Osteoblast (primary cell): ENCODE results near the gene ZNF605. TPM values are rescaled to one million over a fixed set of nuclear protein-coding genes. Genes with fewer than 3 reads are reported as not detected.

Experiments used
- DNase-seq: peaks from one replicate; pipeline ENCODE4 v3.0.0; 2011; ENCODE audit warnings: low spot score, mixed read lengths; ENCODE audit not compliant: insufficient read length; ENCODE audit errors: missing footprints
- H2AFZ ChIP-seq: 2 replicates; pipeline ENCODE4 v1.6.0; 2011; ENCODE audit warnings: mild to moderate bottlenecking, low read length
- H3K27ac ChIP-seq: 2 replicates; pipeline ENCODE4 v1.5.1; 2011; ENCODE audit warnings: mild to moderate bottlenecking, low read depth, low read length, moderate library complexity
- H3K27me3 ChIP-seq: 2 replicates; pipeline ENCODE4 v1.6.0; 2012; ENCODE audit warnings: mild to moderate bottlenecking, control low read depth, inconsistent platforms, low read length, moderate library complexity; ENCODE audit not compliant: insufficient read depth
- H3K36me3 ChIP-seq: 2 replicates; pipeline ENCODE4 v1.5.1; 2011; ENCODE audit warnings: mild to moderate bottlenecking, low read length, control low read depth, moderate library complexity; ENCODE audit not compliant: insufficient read depth
- H3K4me1 ChIP-seq: 2 replicates; pipeline ENCODE4 v1.5.1; 2011; ENCODE audit warnings: mild to moderate bottlenecking, low read length, control low read depth, moderate library complexity; ENCODE audit not compliant: insufficient read depth
- H3K4me2 ChIP-seq: 2 replicates; pipeline ENCODE4 v1.6.0; 2011; ENCODE audit warnings: mild to moderate bottlenecking, low read length; ENCODE audit not compliant: insufficient read depth
- H3K4me3 ChIP-seq: fragments of 200-600 bp; sonication (generic); 3 replicates; pipeline ENCODE4 v1.5.1; 2012; ENCODE audit warnings: mild to moderate bottlenecking, low read length, inconsistent platforms; ENCODE audit not compliant: insufficient read depth
- H3K79me2 ChIP-seq: 2 replicates; pipeline ENCODE4 v1.6.0; 2012; ENCODE audit warnings: mild to moderate bottlenecking, low read length, control low read depth, inconsistent platforms; ENCODE audit not compliant: insufficient read depth
- H3K9me3 ChIP-seq: 2 replicates; pipeline ENCODE4 v1.5.1; 2011; ENCODE audit warnings: low read depth, low read length, control low read depth
- H4K20me1 ChIP-seq: 2 replicates; pipeline ENCODE4 v1.6.0; 2012; ENCODE audit warnings: mild to moderate bottlenecking, low read length, control low read depth; ENCODE audit not compliant: insufficient read depth
- CTCF ChIP-seq: IDR thresholded peaks from 2 replicates; pipeline ENCODE4 v1.5.1; 2011; ENCODE audit warnings: mild to moderate bottlenecking, low read depth, low read length, moderate library complexity; ENCODE audit errors: extremely low read depth
- total RNA-seq: library from RNA; depleted of rRNA; stranded (reverse); fragments of >200 nt; gene quantifications from 2 replicates; pipeline ENCODE4 v1.2.3, GENCODE V29; 2012

The ZNF605 gene
- total RNA-seq, 1 donor = 10.9 TPM

GRCh38 chr12:132955094-132956010 is 754 bp downstream of the ZNF605 start:
- peak overlapping the region; percentile 75 for H3K4me3 ChIP-seq
- H2AFZ ChIP-seq = peak overlapping the region; percentile 95
- peaks cover 51% of the 10 kb centered on the region for H3K79me2 ChIP-seq
- H3K27me3 ChIP-seq = no peaks in the 10 kb centered on the region
- peaks cover 11% of the 10 kb centered on the region for H3K4me1 ChIP-seq
- H3K4me2 ChIP-seq = peak overlapping the region; percentile 98
- DNase-seq = peak; percentile 94
- H3K27ac ChIP-seq = peak overlapping the region; percentile 93
- no peak for TF ChIP-seq CTCF
- H4K20me1 ChIP-seq = no peaks in the 10 kb centered on the region
- H3K36me3 ChIP-seq = no peaks in the 10 kb centered on the region
- peaks cover 13% of the 10 kb centered on the region for H3K9me3 ChIP-seq

- H3K9me3 ChIP-seq = peaks cover 15% of the 10 kb centered on the region
Measured at GRCh38 chr12:132954471-132955048, 1.5 kb downstream of the ZNF605 start.

GRCh38 chr12:132953771-132954170 is 2.3 kb downstream of the ZNF605 start:
- Histone ChIP-seq H3K4me1 (peaks cover 11% of the 10 kb centered on the region), H3K4me2 (no peak overlapping the region), H3K36me3 (peaks cover 11% of the 10 kb centered on the region), H2AFZ (no peak overlapping the region), H3K9me3 (peaks cover 18% of the 10 kb centered on the region), H3K27me3 (no peaks in the 10 kb centered on the region), H3K79me2 (peaks cover 67% of the 10 kb centered on the region), H4K20me1 (no peaks in the 10 kb centered on the region), H3K27ac (no peak overlapping the region), H3K4me3 (no peak overlapping the region)
- peak; percentile 65 for DNase-seq
- TF ChIP-seq CTCF = no peak

More at GRCh38 chr12:132954471-132955048, 1.5 kb downstream of the ZNF605 start:
- TF ChIP-seq CTCF = no peak
- no peaks in the 10 kb centered on the region for H3K27me3 ChIP-seq
- peak; percentile 87 for DNase-seq
- H4K20me1 ChIP-seq = no peaks in the 10 kb centered on the region
- H3K79me2 ChIP-seq = peaks cover 59% of the 10 kb centered on the region
- H3K27ac ChIP-seq = peak overlapping the region; percentile 93
- H3K4me3 ChIP-seq = peak overlapping the region; percentile 75
- H3K4me2 ChIP-seq = peak overlapping the region; percentile 98
- H2AFZ ChIP-seq = peak overlapping the region; percentile 95
- peaks cover 7% of the 10 kb centered on the region for H3K36me3 ChIP-seq
- H3K4me1 ChIP-seq = peaks cover 11% of the 10 kb centered on the region

GRCh38 chr12:132953163-132953425 is 3.0 kb downstream of the ZNF605 start:
- DNase-seq = no peak
- H3K27me3 ChIP-seq = no peaks in the 10 kb centered on the region
- H3K9me3 ChIP-seq = peaks cover 23% of the 10 kb centered on the region
- no peaks in the 10 kb centered on the region for H4K20me1 ChIP-seq
- H3K27ac ChIP-seq = no peak overlapping the region
- peaks cover 74% of the 10 kb centered on the region for H3K79me2 ChIP-seq
- no peak overlapping the region for H3K4me3 ChIP-seq
- TF ChIP-seq CTCF = no peak
- H3K4me2 ChIP-seq = no peak overlapping the region
- H2AFZ ChIP-seq = no peak overlapping the region
- peaks cover 15% of the 10 kb centered on the region for H3K36me3 ChIP-seq
- peaks cover 11% of the 10 kb centered on the region for H3K4me1 ChIP-seq
